Measurements from ENCODE around the gene TESMIN. TPM values are rescaled to one million over a fixed set of nuclear protein-coding genes. Genes with fewer than 3 reads are reported as not detected.

The TESMIN gene
- total RNA-seq, 1 donor: not detected

GRCh38 chr11:68683536-68684384, 67.6 kb downstream of the TESMIN start:
- H3K4me3 ChIP-seq (ENCODE audit: low read depth, low read length): no peak overlapping the region
- TF ChIP-seq CTCF (IDR thresholded peaks at IDR 0.05; ENCODE audit: insufficient read depth, low read length): no peak
- no peak for DNase-seq (ENCODE audit: low read depth)

GRCh38 chr11:68683121-68683520, 68.2 kb downstream of the TESMIN start:
- DNase-seq (ENCODE audit: low read depth): no peak
- TF ChIP-seq CTCF (IDR thresholded peaks at IDR 0.05; ENCODE audit: insufficient read depth, low read length): no peak
- H3K4me3 ChIP-seq (ENCODE audit: low read depth, low read length): no peak overlapping the region

- H3K4me3 ChIP-seq (ENCODE audit: low read depth, low read length): no peak overlapping the region
- no peak for TF ChIP-seq CTCF (IDR thresholded peaks at IDR 0.05; ENCODE audit: insufficient read depth, low read length)
- no peak for DNase-seq (ENCODE audit: low read depth)
These were observed 68.8 kb downstream of the TESMIN start for GRCh38 chr11:68682531-68682961.

- TF ChIP-seq CTCF (IDR thresholded peaks at IDR 0.05; ENCODE audit: insufficient read depth, low read length): no peak
- H3K4me3 ChIP-seq (ENCODE audit: low read depth, low read length): no peak overlapping the region
- no peak for DNase-seq (ENCODE audit: low read depth)
These were observed 70.6 kb downstream of the TESMIN start for GRCh38 chr11:68680541-68681231.

GRCh38 chr11:68678031-68678441, 73.3 kb downstream of the TESMIN start:
- TF ChIP-seq CTCF (IDR thresholded peaks at IDR 0.05; ENCODE audit: insufficient read depth, low read length): no peak
- no peak for DNase-seq (ENCODE audit: low read depth)
- H3K4me3 ChIP-seq (ENCODE audit: low read depth, low read length): no peak overlapping the region

GRCh38 chr11:68677432-68677831, 73.9 kb downstream of the TESMIN start:
- peak; percentile 55 for DNase-seq (ENCODE audit: low read depth)
- H3K4me3 ChIP-seq (ENCODE audit: low read depth, low read length): no peak overlapping the region
- no peak for TF ChIP-seq CTCF (IDR thresholded peaks at IDR 0.05; ENCODE audit: insufficient read depth, low read length)
